NCI-H1092 treated with DMSO at 0.1 percent for 48 hours (cell line): Measurements from ENCODE around the gene MACROH2A1.

ENCODE experiments used
- DNase-seq: peaks from one replicate; lab custom pipeline; 2025; lab: John Stamatoyannopoulos, UW

MACROH2A1 gene

GRCh38 chr5:135397084-135397483, 1.9 kb downstream of the MACROH2A1 start:
- DNase-seq = no peak

GRCh38 chr5:135396459-135397055, 2.5 kb downstream of the MACROH2A1 start:
- DNase-seq = no peak

DNA sequence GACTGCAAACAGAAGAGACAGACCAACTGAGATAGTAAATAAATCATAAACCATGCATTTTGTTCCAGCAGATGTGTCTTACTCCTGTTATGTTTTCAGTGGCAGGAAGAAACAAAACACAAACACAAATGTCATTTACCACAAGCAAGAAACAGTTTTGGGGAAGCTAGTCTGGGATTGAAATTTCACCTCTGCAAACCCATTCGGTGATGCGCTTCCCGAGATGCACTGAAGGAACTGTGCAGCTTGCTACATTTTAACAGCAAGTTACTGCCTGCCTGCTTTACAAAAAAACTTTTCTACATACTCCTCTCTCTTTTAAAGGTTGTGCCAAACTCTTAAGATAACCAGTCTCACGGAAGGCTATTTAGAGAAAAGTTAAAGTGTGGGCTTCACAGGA, 3.2 kb downstream of the MACROH2A1 start:
- DNase-seq = no peak

GRCh38 chr5:135395451-135395850, 3.6 kb downstream of the MACROH2A1 start:
- no peak for DNase-seq

GRCh38 chr5:135394095-135394494, 4.9 kb downstream of the MACROH2A1 start:
- no peak for DNase-seq

DNA sequence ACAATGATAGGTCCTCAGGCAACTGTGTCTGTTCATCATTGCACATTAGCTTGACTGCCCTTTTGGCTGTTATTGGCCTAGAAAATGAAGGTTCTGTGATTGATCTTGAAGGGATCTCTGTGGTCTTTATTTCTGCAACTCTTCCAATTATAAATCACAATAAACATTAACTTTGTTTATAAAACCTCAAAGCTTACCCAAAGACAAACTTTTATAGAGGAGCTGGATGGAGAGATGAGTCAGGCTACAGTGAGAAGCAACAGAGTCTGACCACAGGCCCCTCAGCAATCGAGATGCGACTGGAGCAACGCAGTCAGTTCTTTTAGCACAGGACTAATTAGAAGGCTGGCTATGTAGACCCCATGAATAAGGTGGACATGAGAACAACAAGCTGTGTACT, 5.3 kb downstream of the MACROH2A1 start:
- DNase-seq = no peak

- no peak for DNase-seq
Observed at GRCh38 chr5:135393229-135393628, 5.8 kb downstream of the MACROH2A1 start.

GRCh38 chr5:135392256-135392655, 6.8 kb downstream of the MACROH2A1 start:
- DNase-seq = no peak

DNA sequence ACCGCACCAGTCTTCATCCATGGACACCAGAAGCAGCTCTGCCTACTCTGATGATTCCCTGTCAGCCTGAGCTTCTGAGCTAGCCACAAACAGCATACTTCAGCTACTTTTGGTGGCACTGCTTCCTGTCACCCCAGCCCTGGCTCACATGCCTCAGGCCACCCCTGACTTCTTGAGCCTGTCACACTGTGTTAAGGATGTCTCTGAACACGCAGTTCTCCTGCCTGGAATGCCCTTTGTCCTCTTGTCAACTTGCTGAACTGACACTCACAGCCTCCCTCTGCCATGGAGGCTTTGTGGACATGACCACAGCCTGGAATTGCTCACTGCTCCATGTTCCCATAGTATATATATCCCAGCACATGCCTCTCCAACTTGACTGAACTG, 7.2 kb downstream of the MACROH2A1 start:
- DNase-seq = no peak

DNA sequence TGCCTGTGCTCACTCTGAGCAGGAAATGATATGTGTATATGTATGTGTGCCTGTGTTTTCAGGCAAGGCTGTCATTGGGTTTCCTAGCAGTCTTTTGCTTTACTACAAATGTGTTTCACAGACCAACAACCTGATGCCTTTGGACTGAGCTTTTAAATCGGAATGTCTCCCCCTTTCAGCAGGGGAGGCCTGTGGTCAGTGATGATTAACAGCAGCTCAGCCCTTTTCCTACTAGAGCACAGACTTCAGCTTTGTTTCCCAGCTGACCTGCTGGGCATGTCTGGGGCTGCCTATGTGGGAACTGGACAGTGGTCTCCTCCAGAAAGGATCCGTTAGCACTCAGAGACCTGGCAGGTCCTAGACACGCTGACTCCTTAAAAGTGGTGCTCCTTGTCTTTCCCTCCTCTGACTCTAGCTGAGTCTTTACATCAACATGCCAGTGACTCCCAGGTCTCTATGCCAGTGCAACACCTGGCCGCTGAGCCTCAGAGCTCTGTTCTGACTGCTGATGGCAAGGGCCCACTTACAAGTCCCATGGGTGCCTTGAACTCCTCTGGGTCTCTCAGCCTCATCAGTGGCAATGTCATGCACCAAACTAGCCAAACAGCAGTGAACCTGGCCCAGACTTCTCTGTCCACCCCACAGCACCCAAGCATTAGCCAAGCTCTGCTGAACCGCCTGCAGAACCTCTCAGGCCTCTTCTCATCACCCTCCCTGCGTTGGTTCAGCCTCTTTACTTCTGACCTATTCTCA, 7.7 kb downstream of the MACROH2A1 start:
- no peak for DNase-seq

- no peak for DNase-seq
Observed at GRCh38 chr5:135388860-135389435, 10.1 kb downstream of the MACROH2A1 start.

DNA sequence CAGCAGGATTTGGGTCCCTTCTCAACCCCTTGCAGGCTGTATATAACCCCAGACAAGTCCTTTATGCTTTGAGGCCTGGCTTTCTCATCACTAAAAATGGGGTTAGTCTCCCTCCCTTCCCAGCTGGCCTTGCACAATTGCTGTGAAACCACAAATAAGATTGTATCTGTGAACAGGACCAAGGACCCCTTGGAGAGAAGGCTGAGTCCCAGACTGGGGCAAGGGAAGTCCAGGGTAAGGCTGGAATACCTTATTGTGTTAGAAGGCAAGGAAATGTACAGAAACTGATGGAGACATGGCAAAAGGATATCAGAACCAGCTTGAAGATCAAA, 11.4 kb downstream of the MACROH2A1 start:
- no peak for DNase-seq

- no peak for DNase-seq
Observed at GRCh38 chr5:135386886-135387628, 12.0 kb downstream of the MACROH2A1 start.

DNA sequence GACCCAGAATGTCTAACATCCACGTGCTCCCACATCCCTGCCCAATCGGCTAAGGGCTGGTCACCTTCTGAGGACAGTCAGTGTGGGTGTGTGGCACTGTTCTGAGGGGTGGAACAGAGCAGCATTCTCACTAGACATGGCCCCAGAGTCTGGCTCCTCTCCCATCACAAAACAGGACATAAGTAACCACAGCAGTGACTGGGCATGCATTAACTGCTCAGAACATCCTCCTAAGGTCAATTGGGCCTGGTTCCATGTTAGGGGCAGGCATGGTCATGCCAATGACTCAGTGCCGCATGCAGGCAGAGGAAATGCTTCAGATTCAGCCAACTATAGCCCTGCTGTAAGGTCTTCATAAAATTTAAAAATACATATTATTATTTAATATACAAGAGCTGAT, 12.9 kb downstream of the MACROH2A1 start:
- no peak for DNase-seq

- DNase-seq = no peak
Observed at GRCh38 chr5:135385576-135385975, 13.5 kb downstream of the MACROH2A1 start.

- DNase-seq = no peak
Observed at GRCh38 chr5:135384898-135385297, 14.1 kb downstream of the MACROH2A1 start.

GRCh38 chr5:135383803-135384495, 15.1 kb downstream of the MACROH2A1 start:
- no peak for DNase-seq

DNA sequence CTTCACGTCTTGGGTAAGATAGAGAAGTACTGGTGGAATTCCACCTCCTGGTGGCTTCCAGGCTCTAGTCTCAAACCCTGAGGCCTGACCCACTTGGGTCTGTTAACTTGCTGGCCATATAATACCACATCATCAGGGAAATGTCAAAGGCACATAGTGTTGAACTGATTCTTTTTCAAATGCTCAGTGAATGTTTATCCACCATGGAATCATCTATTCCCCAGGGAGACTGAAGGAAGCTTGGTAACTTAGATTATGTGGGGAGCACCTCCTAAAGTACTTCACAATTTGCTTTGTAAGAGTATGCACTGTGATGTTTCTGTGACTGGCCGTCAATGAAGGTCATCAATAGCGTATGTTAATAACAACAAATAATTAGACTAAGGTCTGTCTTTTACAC, 16.1 kb downstream of the MACROH2A1 start:
- no peak for DNase-seq

GRCh38 chr5:135382106-135382790, 16.8 kb downstream of the MACROH2A1 start:
- DNase-seq = no peak

GRCh38 chr5:135379046-135379654, 19.9 kb downstream of the MACROH2A1 start:
- no peak for DNase-seq
